ENCODE data around the gene TTC39B. TPM values are rescaled to one million over a fixed set of nuclear protein-coding genes. Genes with fewer than 3 reads are reported as not detected.

Gene TTC39B
- total and polyA plus RNA-seq, 3 experiments from 2014 or later: 6.9 to 12.1 (median 11.3) TPM

DNA sequence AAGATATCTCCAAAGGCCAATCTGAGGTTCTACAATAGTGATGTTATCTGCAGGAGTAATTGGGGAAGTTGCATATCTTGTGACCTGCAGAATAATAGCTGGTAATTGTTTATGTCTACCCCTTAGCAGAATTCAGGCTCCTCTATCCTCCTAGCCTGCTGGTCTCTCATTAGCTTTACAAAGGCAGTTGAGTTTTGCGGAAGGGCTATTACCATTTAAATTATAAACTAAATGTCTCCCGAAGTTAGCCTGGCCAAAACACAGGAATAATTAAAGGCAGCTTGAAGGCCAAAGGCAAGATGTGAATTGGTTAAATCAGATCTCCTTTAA is 168.7 kb downstream of the TTC39B start:
- Histone ChIP-seq H3K9me3 (ENCODE audit: low read length) (no peaks in the 10 kb centered on the region), H3K27me3 (ENCODE audit: insufficient read depth, low read length, poor library complexity, severe bottlenecking) (no peaks in the 10 kb centered on the region), H3K4me3 (ENCODE audit: low read length) (no peak overlapping the region), H3K36me3 (ENCODE audit: insufficient read depth, low read length) (no peaks in the 10 kb centered on the region), H3K4me1 (ENCODE audit: insufficient read depth, low read length) (peaks cover 10% of the 10 kb centered on the region), H3K27ac (ENCODE audit: low read depth, low read length) (no peak overlapping the region)
- CTCF ChIA-PET: no interaction called here
- Mint-ChIP-seq H3K4me3 (no peak overlapping the region), H3K36me3 (no peaks in the 10 kb centered on the region), H3K4me1 (peaks cover 5 to 15% (median 12%) of the 10 kb centered on the region in 3 donors), H3K9me3 (no peaks in the 10 kb centered on the region), H3K27me3 (peaks cover 7% of the 10 kb centered on the region in 2 donors), H3K27ac (no peak overlapping the region)
- no peak for DNase-seq
- POLR2A ChIA-PET: no interaction called here

DNA sequence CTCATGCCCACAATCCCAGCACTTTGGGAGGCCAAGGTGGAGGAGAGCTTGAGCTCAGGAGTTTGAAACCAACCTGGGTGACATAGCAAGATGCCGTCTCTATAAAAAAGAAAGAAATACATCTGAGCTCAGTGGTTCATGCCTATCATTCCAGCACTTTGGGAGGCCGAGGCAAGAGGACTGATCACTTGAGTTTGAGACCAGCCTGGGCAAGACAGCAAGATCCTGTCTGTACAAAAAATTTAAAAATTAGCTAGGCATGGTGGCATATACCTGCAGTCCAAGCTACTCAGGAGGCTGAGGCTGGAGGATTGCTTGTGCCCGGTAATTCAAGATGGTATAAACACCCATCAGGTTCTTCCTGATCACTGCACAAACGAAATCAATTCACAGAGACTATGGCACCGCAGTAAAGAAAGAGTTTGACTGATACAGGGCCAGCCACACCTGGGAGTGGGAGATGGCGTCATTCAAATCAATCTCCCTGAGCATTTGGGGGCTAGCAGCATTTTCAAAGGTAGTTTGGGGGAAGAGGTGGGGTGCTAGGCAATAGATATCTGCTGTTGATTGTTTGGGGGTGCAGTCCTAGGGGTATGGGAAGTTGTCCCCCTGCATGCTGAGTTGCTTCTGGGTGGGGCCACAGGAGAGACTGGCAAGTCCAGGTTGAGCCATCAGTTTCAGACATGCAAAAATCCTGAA is 169.2 kb downstream of the TTC39B start:
- no peak for DNase-seq
- Histone ChIP-seq H3K4me3 (ENCODE audit: low read length) (no peak overlapping the region), H3K27ac (ENCODE audit: low read depth, low read length) (no peak overlapping the region), H3K9me3 (ENCODE audit: low read length) (no peaks in the 10 kb centered on the region), H3K4me1 (ENCODE audit: insufficient read depth, low read length) (peaks cover 10% of the 10 kb centered on the region), H3K36me3 (ENCODE audit: insufficient read depth, low read length) (no peaks in the 10 kb centered on the region), H3K27me3 (ENCODE audit: insufficient read depth, low read length, poor library complexity, severe bottlenecking) (no peaks in the 10 kb centered on the region)
- Mint-ChIP-seq H3K27ac (no peak overlapping the region), H3K9me3 (no peaks in the 10 kb centered on the region), H3K36me3 (no peaks in the 10 kb centered on the region), H3K4me1 (peaks cover 5 to 14% (median 11%) of the 10 kb centered on the region in 3 donors), H3K27me3 (peaks cover 8% of the 10 kb centered on the region in 2 donors), H3K4me3 (no peak overlapping the region)
- CTCF ChIA-PET: no interaction called here
- POLR2A ChIA-PET: no interaction called here

DNA sequence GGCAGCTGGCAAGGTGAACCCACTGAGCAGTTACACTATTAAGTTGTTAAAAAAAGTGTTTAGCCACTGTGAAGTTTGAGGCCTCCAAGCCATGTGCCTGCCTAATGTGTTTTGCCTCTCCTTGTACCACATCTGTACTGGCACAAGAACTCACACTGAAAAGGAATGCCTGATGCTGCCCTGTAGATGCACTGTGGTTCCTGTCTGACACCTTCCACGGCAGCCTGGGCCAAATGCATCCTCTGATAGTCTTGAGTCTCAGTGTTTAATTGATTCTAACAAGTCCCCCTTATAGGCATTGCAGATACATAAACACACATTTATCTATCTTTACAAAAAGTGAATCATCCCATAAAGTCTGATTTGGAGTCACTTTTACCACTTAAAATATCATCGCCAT is 169.9 kb downstream of the TTC39B start:
- Mint-ChIP-seq H3K9me3 (no peaks in the 10 kb centered on the region), H3K27me3 (peaks cover 8% of the 10 kb centered on the region in 2 donors), H3K4me3 (peak overlapping the region in 1 of 7 donors; percentile 20), H3K27ac (peak overlapping the region in 1 of 8 donors; percentile 19), H3K36me3 (no peaks in the 10 kb centered on the region), H3K4me1 (peaks cover 5 to 7% (median 5%) of the 10 kb centered on the region in 3 donors)
- no peaks in the 10 kb centered on the region for H3K36me3 ChIP-seq (ENCODE audit: insufficient read depth, low read length)
- CTCF ChIA-PET: no interaction called here
- no peaks in the 10 kb centered on the region for H3K27me3 ChIP-seq (ENCODE audit: insufficient read depth, low read length, poor library complexity, severe bottlenecking)
- DNase-seq: no peak
- no peak overlapping the region for H3K4me3 ChIP-seq (ENCODE audit: low read length)
- POLR2A ChIA-PET: no interaction called here
- H3K9me3 ChIP-seq (ENCODE audit: low read length): no peaks in the 10 kb centered on the region
- peaks cover 6% of the 10 kb centered on the region for H3K4me1 ChIP-seq (ENCODE audit: insufficient read depth, low read length)
- no peak overlapping the region for H3K27ac ChIP-seq (ENCODE audit: low read depth, low read length)

DNA sequence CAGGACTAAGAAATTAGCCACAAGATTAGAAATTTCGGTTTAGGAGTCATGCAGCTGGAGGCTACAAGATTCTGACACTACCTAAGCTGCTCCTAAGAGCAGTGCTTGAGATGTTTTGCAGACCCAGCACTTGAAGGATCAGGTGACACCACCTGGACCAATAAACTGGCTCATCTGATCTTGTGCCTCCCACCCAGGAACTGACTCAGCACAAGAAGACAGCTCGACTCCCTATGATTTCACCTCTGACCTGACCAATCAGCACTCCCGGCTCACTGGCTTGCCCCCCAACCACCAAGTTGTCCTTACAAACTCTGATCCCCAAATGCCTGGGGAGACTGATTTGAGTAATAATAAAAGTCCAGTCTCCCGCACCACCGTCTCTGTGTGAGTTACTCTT is 170.4 kb downstream of the TTC39B start:
- H3K4me1 ChIP-seq (ENCODE audit: insufficient read depth, low read length): peaks cover 6% of the 10 kb centered on the region
- no peak overlapping the region for H3K4me3 ChIP-seq (ENCODE audit: low read length)
- no peaks in the 10 kb centered on the region for H3K27me3 ChIP-seq (ENCODE audit: insufficient read depth, low read length, poor library complexity, severe bottlenecking)
- no peaks in the 10 kb centered on the region for H3K36me3 Mint-ChIP-seq
- ChIA-PET CTCF (interaction anchor here (2.3 kb wide), 1 partner anchor 12 kb away, joined by 10 read pairs; no protein-coding TSS in a partner anchor), POLR2A (no interaction called here)
- no peak for DNase-seq
- peak overlapping the region in 1 of 8 donors; percentile 0 for H3K27ac Mint-ChIP-seq
- no peaks in the 10 kb centered on the region for H3K9me3 Mint-ChIP-seq
- H3K4me1 Mint-ChIP-seq: peaks cover 5% of the 10 kb centered on the region in 3 donors
- no peaks in the 10 kb centered on the region for H3K36me3 ChIP-seq (ENCODE audit: insufficient read depth, low read length)
- H3K9me3 ChIP-seq (ENCODE audit: low read length): no peaks in the 10 kb centered on the region
- peak overlapping the region in 1 of 7 donors; percentile 20 for H3K4me3 Mint-ChIP-seq
- no peak overlapping the region for H3K27ac ChIP-seq (ENCODE audit: low read depth, low read length)
- H3K27me3 Mint-ChIP-seq: peaks cover 8% of the 10 kb centered on the region in 2 donors

DNA sequence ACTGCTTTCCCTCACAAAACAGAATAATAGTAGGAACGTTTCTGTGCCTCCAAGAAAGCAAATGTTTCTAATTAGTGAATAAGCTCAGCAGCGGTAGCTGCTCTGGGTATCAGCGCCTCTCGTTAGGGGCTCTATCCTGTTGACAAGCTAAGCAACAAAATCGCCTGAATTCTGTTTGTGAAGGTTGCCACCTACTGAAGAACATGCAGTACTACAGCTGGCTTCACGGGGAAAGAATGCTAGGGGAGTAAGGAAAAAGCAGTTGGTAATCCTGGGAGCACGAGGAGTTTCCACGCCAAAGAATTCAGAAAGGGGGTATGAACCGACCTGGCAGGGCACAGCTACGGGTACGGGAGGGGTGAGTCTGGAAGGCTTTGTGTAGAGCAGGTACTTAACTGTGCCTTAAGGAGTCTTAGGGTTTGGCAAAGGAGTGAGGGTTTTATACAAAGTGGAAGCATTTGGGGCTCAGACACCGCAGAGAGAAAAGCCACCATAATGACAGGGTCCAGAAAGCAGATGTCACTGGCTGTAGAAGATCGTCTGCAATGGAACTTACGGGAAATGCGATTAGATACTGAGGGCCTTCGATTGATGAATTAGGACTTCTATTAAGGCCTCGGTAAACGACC is 171.7 kb downstream of the TTC39B start:
- Histone ChIP-seq H3K27ac (ENCODE audit: low read depth, low read length) (no peak overlapping the region), H3K36me3 (ENCODE audit: insufficient read depth, low read length) (no peaks in the 10 kb centered on the region), H3K27me3 (ENCODE audit: insufficient read depth, low read length, poor library complexity, severe bottlenecking) (no peaks in the 10 kb centered on the region), H3K4me3 (ENCODE audit: low read length) (no peak overlapping the region), H3K4me1 (ENCODE audit: insufficient read depth, low read length) (peaks cover 6% of the 10 kb centered on the region), H3K9me3 (ENCODE audit: low read length) (no peaks in the 10 kb centered on the region)
- ChIA-PET POLR2A (interaction anchor here (0.7 kb wide), 2 partner anchors 15 to 31 kb away, joined by 12 to 14 read pairs; no protein-coding TSS in a partner anchor), CTCF (interaction anchor here (0.6 to 2.3 kb wide), 11 partner anchors 8 to 39 kb away, joined by 3 to 10 read pairs (median 4); no protein-coding TSS in a partner anchor)
- Mint-ChIP-seq H3K9me3 (no peaks in the 10 kb centered on the region), H3K27ac (no peak overlapping the region), H3K4me1 (peaks cover 5% of the 10 kb centered on the region in 3 donors), H3K4me3 (no peak overlapping the region), H3K36me3 (no peaks in the 10 kb centered on the region), H3K27me3 (peaks cover 8% of the 10 kb centered on the region in 2 donors)
- DNase-seq: peak in 4 of 5 donors; percentile 5 to 52 (median 40)

DNA sequence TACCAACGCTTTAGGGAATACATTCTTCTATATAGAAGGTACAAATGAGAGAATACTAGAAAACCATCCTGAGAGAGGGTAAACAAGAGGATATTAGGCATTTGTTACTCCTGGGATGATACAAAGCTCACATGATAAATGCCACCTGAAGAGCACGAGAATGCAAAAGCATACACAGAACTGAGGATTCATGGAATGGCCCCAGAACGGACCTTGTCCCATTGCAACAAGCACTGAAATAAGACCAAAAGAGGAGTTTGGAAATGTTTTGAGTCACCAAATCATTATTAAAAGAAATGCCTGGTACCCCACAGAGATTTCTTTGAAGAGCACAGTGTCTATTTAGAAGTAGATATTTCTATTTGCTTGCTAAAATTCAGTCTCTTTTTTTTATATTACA is 173.5 kb downstream of the TTC39B start:
- Mint-ChIP-seq H3K9me3 (no peaks in the 10 kb centered on the region), H3K36me3 (no peaks in the 10 kb centered on the region), H3K27ac (no peak overlapping the region), H3K4me1 (peaks cover 5% of the 10 kb centered on the region in 3 donors), H3K4me3 (no peak overlapping the region), H3K27me3 (peaks cover 8 to 12% of the 10 kb centered on the region in 2 donors)
- ChIA-PET CTCF (no interaction called here), POLR2A (no interaction called here)
- DNase-seq: no peak
- H3K4me1 ChIP-seq (ENCODE audit: insufficient read depth, low read length): peaks cover 6% of the 10 kb centered on the region
- no peaks in the 10 kb centered on the region for H3K9me3 ChIP-seq (ENCODE audit: low read length)
- H3K4me3 ChIP-seq (ENCODE audit: low read length): no peak overlapping the region
- no peak overlapping the region for H3K27ac ChIP-seq (ENCODE audit: low read depth, low read length)
- no peaks in the 10 kb centered on the region for H3K27me3 ChIP-seq (ENCODE audit: insufficient read depth, low read length, poor library complexity, severe bottlenecking)
- no peaks in the 10 kb centered on the region for H3K36me3 ChIP-seq (ENCODE audit: insufficient read depth, low read length)

DNA sequence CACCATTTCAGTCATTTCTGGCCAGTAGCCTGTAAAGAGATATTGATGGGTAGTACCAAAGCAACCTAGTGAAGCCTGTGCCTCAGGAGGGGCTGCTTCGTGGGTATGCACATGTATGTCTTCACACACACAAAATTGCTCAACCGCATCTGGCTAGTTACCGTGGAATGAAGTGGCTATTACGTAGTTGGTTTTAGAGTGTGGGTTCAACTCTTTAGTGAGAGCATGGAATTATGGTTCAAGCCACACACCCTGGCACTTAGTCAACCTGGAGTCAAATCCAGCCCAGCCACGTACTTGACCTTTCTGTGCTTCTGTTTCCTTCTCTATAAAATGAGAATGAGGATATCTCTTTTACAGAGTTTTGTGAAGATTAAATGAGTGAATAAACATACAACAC is 174.9 kb downstream of the TTC39B start:
- Mint-ChIP-seq H3K36me3 (no peaks in the 10 kb centered on the region), H3K27ac (no peak overlapping the region), H3K9me3 (no peaks in the 10 kb centered on the region), H3K4me1 (peaks cover 5% of the 10 kb centered on the region in 3 donors), H3K4me3 (no peak overlapping the region), H3K27me3 (peaks cover 8 to 13% of the 10 kb centered on the region in 2 donors)
- no peaks in the 10 kb centered on the region for H3K36me3 ChIP-seq (ENCODE audit: insufficient read depth, low read length)
- no peaks in the 10 kb centered on the region for H3K27me3 ChIP-seq (ENCODE audit: insufficient read depth, low read length, poor library complexity, severe bottlenecking)
- POLR2A ChIA-PET: no interaction called here
- no peaks in the 10 kb centered on the region for H3K9me3 ChIP-seq (ENCODE audit: low read length)
- H3K27ac ChIP-seq (ENCODE audit: low read depth, low read length): no peak overlapping the region
- CTCF ChIA-PET: interaction anchor here (1.3 kb wide), 1 partner anchor 27 kb away, joined by 3 read pairs; no protein-coding TSS in a partner anchor
- H3K4me1 ChIP-seq (ENCODE audit: insufficient read depth, low read length): peaks cover 6% of the 10 kb centered on the region
- no peak for DNase-seq
- no peak overlapping the region for H3K4me3 ChIP-seq (ENCODE audit: low read length)

DNA sequence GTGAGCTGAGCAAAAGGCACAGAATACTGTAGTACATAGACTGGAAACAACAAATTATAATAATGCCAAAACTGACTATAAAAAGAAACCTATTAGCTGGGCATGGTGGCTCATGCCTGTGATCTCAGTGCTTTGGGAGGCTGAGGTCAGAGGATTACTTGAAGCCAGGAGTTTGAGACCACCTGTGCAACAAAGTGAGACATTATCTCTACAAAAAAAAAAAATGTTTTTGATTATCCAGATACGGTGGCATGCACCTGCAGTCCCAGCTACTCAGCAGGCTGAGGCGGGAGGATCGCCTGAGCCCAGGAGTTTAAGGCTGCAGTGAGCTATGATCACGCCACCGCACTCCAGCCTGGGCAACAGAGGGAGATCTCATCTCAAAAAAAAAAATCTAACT is 175.9 kb downstream of the TTC39B start:
- POLR2A ChIA-PET: no interaction called here
- Histone ChIP-seq H3K27ac (ENCODE audit: low read depth, low read length) (no peak overlapping the region), H3K4me1 (ENCODE audit: insufficient read depth, low read length) (peaks cover 6% of the 10 kb centered on the region), H3K9me3 (ENCODE audit: low read length) (no peaks in the 10 kb centered on the region), H3K4me3 (ENCODE audit: low read length) (no peak overlapping the region), H3K36me3 (ENCODE audit: insufficient read depth, low read length) (no peaks in the 10 kb centered on the region), H3K27me3 (ENCODE audit: insufficient read depth, low read length, poor library complexity, severe bottlenecking) (no peaks in the 10 kb centered on the region)
- no peaks in the 10 kb centered on the region for H3K36me3 Mint-ChIP-seq
- H3K4me1 Mint-ChIP-seq: peaks cover 5% of the 10 kb centered on the region in 3 donors
- H3K27ac Mint-ChIP-seq: no peak overlapping the region
- no peak overlapping the region for H3K4me3 Mint-ChIP-seq
- DNase-seq: no peak
- no peaks in the 10 kb centered on the region for H3K9me3 Mint-ChIP-seq
- CTCF ChIA-PET: interaction anchor here (1.3 to 1.4 kb wide), 2 partner anchors 12 to 26 kb away, joined by 3 to 4 read pairs; no protein-coding TSS in a partner anchor
- H3K27me3 Mint-ChIP-seq: peaks cover 10 to 16% of the 10 kb centered on the region in 2 donors

Measured in CD8-positive, alpha-beta memory T cell (primary cell).